Raji (cell line): ENCODE results near the gene TECPR2.

Source experiments
- POLR2A ChIP-seq: IDR thresholded peaks from 2 replicates; pipeline ENCODE4 v1.6.1; 2011; ENCODE audit warnings: low read depth, low read length, control low read depth; ENCODE audit not compliant: insufficient read depth

The TECPR2 gene

DNA sequence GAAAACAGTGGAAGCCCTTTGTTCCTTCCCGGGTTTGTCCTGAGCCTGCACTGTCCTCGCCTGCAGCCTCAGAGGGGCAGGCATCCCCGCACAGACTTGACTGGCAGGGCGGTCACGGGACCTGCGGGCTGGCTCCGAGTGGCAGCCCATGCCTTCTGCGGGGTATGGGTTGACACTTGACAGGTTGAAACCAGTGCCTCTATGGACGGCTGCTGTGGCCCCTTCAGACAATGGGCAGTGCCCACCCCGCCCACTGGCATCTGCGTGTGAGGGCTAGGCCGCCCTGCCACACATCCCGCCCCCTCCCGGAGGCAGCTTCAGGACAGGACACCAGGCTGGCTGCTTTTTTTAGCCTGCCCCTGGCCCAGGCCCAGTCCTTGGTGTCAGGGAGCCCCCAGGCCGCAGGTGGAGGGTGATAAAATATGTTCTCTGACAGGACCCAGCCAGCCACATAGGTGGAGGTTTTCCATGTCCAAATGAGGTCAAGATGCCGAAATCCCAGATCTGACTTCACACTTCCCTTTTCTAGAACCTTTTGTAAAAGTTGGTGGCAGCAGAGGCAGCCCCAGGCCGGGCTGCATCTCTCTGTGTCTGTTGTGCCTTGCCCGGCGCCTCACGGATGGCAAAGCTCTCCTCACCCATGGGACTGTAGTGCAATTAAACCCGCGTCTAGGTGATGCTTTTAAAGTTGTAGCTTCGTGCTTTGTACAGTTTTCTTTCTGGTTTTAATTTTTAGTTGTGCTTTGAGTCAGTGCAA lies 136.8 kb downstream of the TECPR2 start:
- TF ChIP-seq POLR2A, result no peak

DNA sequence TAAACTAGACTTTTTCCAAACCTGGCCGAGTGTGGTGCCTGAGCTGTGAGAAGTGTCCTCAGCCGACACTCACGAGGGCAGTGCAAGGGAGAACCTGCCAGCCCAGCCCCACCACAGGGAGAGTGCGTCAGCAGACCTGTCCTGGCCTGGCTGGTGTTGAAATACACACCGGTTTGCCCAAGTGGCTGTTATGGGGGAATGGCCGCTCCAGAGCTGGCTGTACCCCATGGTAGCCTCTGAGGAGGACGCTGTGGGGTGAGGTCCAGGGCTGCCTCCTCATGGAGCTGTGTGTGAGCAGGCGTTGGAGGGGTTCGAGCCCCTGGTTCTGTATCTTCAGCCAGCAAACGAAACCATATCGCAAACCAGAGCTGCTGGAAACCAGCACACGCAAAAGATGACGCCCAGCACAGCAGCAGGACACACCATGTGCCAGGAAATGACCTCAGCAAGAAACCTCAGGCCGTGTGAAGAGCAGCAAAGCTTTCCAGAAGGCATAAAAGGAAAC lies 137.5 kb downstream of the TECPR2 start:
- TF ChIP-seq POLR2A, result no peak

DNA sequence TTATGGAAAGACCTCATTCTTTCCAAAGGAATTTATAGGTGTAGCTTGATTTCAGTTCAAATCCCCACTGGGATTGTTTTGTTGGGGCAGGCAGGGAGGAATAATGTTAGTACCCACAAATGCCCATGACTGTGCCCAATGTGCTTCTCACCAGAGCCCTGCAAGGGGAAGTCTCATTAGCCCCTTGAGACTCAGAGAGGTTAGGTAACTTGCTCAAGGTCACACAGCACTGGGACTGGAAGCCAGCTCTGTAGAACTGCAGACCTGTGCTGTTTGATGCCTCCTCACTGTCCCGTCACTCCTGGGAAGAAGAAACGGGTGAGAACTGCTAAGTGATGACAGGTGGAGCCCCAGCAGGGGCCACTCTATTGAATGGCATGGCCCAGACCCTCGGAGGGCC lies 138.0 kb downstream of the TECPR2 start:
- TF ChIP-seq POLR2A, result no peak

DNA sequence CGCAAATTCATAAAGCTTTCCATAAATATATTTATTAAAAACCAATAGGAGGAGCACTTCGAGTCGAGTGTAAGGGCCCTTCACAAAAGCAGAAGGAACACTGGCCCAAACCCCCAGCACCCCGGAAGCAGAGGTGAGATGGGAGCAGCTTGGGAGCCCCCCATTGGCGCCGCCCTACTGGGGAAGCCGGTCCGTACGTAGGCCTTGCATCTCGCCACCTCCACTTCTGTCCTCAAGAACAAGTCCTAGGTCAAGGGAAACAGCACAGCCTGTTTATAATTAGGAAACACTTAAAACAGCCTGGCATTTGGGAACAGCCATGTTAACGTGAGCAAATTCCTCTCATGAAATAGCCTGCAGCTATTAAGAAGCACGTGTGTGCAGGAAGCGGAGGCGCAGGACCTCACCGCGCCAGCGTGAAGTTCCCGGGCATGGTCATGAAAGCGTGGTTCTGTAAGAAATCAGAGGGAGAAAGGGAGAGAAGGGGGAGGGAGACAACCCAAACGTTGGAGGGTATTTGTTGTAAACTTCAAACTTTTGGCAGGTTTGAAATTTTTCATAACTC lies 139.1 kb downstream of the TECPR2 start:
- TF ChIP-seq POLR2A, result no peak

DNA sequence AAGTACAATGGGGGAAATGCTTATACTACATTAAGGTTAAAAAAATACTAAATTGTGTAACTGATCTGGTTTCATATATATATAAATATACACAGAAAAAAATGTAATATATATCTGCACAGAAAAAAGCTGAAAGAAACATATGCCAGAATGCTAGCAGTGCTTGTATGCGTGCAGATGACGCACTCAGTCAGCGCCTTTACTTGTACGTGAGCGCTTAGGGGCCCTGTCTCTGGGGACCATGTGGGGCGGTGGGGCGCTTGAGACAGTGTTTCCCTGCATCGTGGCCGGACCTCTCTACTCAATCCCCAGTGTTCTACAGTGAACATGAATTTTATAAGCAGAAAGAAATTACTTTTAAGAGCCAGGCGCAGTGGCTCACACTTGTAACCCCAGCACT lies 139.8 kb downstream of the TECPR2 start:
- no peak for TF ChIP-seq POLR2A

DNA sequence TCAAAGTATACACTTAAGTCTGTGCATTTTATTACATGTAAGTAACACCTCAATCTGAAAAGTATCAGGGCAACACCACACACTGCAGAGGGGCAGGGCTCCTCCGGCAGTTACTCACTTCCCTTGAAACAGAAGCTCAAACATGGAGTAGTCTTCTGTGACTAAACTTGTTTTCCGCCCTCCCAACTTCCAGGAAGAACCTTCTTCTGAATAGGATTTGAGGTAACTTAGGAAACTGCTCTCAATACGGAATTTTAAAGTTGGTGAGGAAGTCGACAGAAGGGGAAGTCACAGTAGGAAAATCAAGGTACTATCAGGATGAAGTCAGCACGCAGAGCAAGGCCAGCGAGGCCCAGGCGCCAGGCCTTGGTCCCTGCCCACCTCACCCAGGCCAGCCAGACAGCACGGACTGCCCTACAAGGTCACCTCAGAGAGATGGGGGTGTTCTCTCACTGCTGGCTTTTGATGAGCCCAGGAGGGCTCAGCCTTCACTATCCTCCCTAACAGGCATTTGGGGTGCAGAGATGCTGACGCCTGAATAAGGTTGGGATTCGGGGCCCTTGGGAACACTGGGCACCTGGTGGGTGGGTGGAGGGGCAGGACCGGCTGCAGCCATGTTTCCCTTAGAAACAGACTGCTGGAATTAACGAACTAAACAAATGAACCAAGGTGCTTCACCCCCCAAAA lies 141.0 kb downstream of the TECPR2 start:
- no peak for TF ChIP-seq POLR2A

DNA sequence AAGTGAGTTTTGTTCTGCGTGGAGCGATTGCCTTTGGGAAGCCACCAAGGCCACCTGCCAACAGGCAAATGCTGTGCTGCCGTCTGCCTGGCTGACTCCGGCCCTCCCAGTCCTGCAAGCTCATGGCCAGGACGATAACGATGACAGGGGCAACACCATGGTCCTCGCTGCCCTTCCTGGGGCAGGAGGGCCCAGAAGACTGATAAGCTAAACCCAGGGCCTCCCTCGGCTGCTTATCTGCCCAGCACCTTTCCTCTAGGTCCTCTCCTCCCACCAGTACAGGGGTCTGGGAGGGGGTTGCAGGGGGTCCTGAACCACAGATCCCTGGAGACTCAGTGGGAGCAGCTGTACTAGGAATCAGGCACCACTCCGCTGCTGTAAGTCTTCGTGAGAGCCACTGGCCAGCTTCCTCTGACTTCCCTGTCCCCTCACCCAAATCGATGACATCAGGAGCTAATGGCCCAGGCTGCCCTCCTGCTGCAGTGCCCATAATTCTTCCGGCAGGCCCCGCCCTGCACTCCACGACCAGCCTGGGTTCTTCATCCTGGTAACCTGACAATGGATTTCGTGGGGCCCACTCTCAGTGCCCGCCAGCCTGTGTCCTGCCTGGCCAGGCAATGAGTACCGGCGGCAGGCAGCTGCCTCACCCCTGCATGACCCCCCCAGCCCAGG lies 141.7 kb downstream of the TECPR2 start:
- TF ChIP-seq POLR2A, result no peak

DNA sequence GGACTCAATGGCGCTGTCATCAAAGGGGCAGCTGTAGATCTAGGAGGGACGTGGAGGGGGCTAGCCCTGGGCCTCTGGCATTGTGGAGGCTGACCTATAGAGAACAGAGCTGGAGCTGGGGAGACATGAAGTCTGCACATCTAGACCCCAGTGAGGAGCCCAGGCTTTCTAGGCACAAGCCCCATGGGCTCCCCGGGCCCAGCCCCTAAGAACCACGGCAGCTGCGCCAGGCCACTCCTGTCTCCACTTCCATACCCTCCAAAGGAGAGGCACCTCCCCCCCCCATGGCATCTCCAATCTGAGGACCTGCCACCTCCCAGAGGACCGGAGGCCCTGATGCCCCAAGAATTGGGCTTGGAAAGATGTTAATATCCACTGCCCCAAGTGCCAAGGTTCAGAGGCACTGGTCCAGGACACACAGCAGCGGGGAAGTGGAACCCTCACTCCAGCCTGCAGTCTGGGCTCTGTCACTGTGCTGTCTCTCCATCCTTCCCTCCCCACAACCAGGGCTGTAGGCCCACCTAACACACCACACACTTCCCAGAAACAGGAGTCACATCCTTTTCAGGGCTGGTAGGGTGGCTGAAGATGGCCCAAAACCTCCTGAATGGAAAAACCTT lies 142.4 kb downstream of the TECPR2 start:
- no peak for TF ChIP-seq POLR2A

DNA sequence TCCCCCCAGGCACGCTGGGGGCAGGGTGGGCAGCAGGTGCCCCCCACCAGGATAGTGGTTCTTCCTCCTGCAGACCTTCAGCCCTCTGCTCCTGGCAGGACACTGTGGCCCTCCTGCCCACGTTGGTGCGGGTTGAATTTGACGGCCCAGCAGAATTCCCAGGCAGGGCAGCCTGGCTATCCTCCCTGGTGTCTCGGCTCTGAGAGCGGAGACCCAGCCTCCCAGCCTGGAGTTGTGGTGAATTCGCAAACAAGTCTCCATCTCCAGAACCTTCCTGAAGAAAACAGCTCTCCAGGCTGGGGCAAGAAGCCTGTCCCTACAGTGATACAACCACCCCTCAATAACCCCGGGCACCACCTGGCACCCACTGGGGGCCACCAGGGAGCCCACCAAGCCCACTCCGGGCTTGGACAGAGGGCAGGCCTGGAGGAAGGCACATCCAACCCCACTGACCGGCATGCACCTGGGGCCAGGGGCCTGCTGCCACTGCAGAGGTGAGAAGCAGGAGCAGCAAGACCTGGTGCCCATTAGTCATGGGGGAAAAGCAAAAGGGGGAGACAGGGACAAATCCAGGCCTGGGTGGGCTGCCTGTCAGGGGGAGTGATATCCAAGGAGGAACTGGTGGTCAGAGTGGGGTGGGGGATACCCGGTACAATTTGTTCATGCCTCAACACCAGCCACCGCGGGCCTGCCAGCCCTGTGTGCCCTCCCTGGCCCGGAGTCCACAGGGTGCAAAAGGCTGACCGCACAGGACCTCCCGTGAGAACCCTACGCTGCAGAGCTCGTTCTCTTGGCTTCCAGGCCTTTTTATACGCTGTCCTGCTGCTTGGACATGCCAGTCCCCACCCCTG lies 143.3 kb downstream of the TECPR2 start:
- no peak for TF ChIP-seq POLR2A

DNA sequence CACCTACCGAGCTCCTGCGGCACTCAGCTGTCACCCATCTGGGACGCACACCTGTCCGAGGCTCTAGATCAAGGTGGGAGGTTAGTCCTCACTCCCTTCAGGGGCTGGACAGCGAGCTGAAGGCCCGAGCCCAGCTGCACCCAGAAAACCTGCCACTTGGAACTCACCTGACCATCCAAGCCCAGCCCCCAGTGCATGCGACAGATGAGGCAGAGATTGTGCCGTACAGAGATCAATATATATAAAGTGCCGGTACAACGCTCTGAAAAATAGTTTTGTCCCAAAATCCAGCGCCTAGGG lies 143.8 kb downstream of the TECPR2 start:
- no peak for TF ChIP-seq POLR2A

DNA sequence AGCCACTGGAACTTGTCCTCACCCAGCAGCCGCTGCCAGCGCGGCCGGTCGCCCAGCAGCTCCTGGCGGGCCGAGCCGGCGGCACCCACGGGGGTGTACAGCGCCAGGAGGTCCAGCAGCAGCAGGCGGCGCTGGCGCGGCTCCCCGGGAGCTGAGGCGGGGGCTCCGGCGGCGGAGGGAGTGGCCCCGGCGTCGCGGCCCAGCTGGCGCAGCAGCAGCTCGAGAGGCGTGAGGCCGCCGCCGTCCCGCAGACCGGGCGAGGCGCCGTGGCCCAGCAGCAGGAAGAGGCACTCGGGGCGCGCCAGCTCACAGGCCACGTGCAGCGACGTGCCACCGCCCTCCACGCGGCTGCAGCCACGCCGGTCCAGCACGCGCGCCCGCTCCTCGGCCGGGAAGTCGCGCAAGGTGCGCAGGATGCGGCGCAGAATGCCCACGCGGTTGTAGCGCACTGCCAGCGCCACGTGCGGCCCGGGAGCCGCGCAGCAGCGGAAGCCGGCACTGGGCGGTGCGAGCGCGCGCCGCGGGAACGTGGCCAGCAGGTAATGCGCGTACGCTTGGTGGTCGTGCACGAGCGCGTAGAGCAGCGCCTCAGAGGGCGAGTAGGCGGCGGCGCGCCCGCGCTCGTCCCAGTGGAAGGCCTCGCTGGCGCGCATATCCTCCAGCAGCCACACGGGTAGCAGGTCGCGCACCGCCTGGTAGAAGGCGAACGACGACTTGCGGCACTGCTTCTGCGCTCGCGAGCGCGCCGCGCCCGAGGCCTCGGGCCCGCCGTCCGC lies 144.5 kb downstream of the TECPR2 start:
- TF ChIP-seq POLR2A, result no peak

DNA sequence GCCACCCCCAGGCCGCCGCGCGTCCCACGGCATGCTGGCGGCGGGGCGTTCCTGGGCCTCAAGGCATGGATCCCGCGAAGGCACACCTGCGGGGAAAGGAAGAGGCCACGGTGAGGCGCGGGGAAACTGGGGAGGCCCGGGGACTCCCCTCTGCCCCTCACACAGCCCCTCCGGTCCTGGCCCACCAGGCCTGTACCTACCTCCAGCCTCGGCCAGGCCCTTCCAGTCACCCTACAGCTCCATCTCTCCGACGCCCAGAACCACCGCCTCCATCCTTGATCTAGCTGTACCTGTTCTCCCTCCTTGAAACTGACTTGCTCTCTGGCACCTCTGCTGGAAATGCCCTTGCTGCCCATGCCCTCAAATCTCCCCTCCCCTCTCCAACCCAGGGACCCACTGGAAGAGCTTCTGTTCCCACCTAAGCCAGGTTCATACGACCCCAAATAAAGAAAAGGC lies 145.1 kb downstream of the TECPR2 start:
- TF ChIP-seq POLR2A, result no peak

DNA sequence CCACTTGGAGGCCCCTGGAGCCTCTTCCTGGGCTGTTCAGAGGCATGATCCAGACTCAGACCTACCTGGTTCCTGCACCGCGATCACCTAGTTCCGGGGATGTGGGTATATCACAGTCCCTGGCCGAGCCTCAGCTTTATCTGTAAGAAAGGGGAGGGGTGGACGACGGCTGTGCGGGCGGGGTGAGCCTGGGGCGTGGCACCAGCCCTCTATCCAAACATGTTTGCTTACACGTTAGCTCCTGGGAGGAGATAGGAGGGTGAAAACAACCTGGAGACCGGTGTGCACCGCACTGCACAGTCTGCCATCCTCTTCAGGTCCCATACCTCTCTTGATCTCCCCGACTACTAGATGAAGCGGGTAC lies 145.7 kb downstream of the TECPR2 start:
- no peak for TF ChIP-seq POLR2A
